ENCODE measurements around the gene KDM5C. TPM values are rescaled to one million over a fixed set of nuclear protein-coding genes. Genes with fewer than 3 reads are reported as not detected.

The KDM5C gene
- total and polyA plus RNA-seq, 11 donors, result 23.8 to 67.2 (median 34.3) TPM

GRCh38 chrX:53155512-53156206 is 69.3 kb downstream of the KDM5C start:
- Histone ChIP-seq H3K36me3 (no peaks in the 10 kb centered on the region), H3K4me3 (no peak overlapping the region), H3K27me3 (no peaks in the 10 kb centered on the region), H3K27ac (no peak overlapping the region), H3K4me1 (no peaks in the 10 kb centered on the region), H3K9me3 (no peaks in the 10 kb centered on the region)
- TF ChIP-seq, protein P1, sequence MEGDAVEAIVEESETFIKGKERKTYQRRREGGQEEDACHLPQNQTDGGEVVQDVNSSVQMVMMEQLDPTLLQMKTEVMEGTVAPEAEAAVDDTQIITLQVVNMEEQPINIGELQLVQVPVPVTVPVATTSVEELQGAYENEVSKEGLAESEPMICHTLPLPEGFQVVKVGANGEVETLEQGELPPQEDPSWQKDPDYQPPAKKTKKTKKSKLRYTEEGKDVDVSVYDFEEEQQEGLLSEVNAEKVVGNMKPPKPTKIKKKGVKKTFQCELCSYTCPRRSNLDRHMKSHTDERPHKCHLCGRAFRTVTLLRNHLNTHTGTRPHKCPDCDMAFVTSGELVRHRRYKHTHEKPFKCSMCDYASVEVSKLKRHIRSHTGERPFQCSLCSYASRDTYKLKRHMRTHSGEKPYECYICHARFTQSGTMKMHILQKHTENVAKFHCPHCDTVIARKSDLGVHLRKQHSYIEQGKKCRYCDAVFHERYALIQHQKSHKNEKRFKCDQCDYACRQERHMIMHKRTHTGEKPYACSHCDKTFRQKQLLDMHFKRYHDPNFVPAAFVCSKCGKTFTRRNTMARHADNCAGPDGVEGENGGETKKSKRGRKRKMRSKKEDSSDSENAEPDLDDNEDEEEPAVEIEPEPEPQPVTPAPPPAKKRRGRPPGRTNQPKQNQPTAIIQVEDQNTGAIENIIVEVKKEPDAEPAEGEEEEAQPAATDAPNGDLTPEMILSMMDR (IDR thresholded peaks at IDR 0.05), result no peak
- no peak for TF ChIP-seq POLR2A (IDR thresholded peaks at IDR 0.05)
- 81 to 95% (median 91%) methylated on average over 8 of the region's 8 CpGs for WGBS, 4 donors
- intact Hi-C loops (cut with DNase I), result no loop called here
- ATAC-seq, result no peak
- no peak for DNase-seq

DNA sequence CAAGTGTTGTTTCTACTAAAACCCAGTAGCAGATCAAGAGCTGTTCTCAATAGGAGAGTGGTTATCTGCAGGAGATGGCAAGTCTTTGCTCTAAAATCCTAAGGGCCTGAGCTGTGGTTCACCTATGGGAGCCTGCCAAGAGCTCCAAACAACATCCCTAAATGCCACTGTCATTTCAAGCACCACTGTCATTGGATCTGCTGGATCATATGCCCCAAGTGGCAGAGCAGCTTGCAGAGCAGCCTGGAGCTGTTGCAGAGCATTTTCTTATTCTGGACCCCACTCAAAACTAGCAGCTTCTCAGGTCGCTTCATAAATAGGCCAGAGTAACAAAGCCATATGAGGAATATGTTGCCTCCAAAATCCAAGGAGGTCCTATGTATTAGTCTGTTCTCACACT is 71.4 kb downstream of the KDM5C start:
- no peaks in the 10 kb centered on the region for H3K4me1 ChIP-seq
- DNase-seq (no peak), ATAC-seq (no peak)
- H3K4me3 ChIP-seq, result no peak overlapping the region
- no peaks in the 10 kb centered on the region for H3K36me3 ChIP-seq
- 69 to 94% (median 86%) methylated on average over 1 of the region's 1 CpG for WGBS, 4 donors
- intact Hi-C loops (cut with DNase I), result no loop called here
- H3K27ac ChIP-seq, result no peak overlapping the region
- H3K27me3 ChIP-seq, result no peaks in the 10 kb centered on the region
- TF ChIP-seq POLR2A (IDR thresholded peaks at IDR 0.05), result no peak
- TF ChIP-seq, protein P1 (IDR thresholded peaks at IDR 0.05), result no peak
- no peaks in the 10 kb centered on the region for H3K9me3 ChIP-seq

Small RNA genes lying within 50 kb of the gene (microRNA-seq; reads per million reads assigned to microRNA genes)
- gene MIR6894, result 1.8 to 5.6 (median 2.4) reads per million in 4 donors
- 0 to 0.83 (median 0.74) reads per million in 4 donors for gene MIR6895

Other genes starting within 250 kb of the KDM5C start
- gene GPR173, start 176.4 kb downstream of the KDM5C start, total RNA-seq, result 1 to 10 TPM in 4 of 9 donors, under 1 TPM in 5; 0.32 to 2.6 (median 0.75) TPM
- gene GPR173, start 176.4 kb downstream of the KDM5C start, polyA plus RNA-seq, result under 1 TPM; 0.38 to 0.75 TPM
- 10 to 100 TPM; 17.7 to 72.0 (median 26.2) TPM for gene TSPYL2, start 142.8 kb downstream of the KDM5C start, total RNA-seq
- gene TSPYL2, start 142.8 kb downstream of the KDM5C start, polyA plus RNA-seq, result 100 to 1,000 TPM in 1 of 2 donors, 10 to 100 TPM in 1; 29.7 to 167 TPM
- gene KANTR, start 131.1 kb downstream of the KDM5C start, total RNA-seq, result 1 to 10 TPM; 2.5 to 9.2 (median 6.4) TPM
- gene KANTR, start 131.1 kb downstream of the KDM5C start, polyA plus RNA-seq, result 1 to 10 TPM; 2.5 to 5.9 TPM
- 10 to 100 TPM; 10.2 to 16.4 (median 12.6) TPM for gene IQSEC2, start 56.4 kb upstream of the KDM5C start, total RNA-seq
- gene IQSEC2, start 56.4 kb upstream of the KDM5C start, polyA plus RNA-seq, result 10 to 100 TPM in 1 of 2 donors, 1 to 10 TPM in 1; 7.7 to 16.1 TPM
- gene SMC1A, start 197.4 kb upstream of the KDM5C start, total RNA-seq, result 10 to 100 TPM; 25.3 to 64.6 (median 36.4) TPM
- 10 to 100 TPM; 13.6 to 21.3 TPM for gene SMC1A, start 197.4 kb upstream of the KDM5C start, polyA plus RNA-seq
- gene RIBC1, start 197.7 kb upstream of the KDM5C start, total RNA-seq, result 1 to 10 TPM in 2 of 9 donors, under 1 TPM in 7; 0.28 to 1.7 (median 0.63) TPM
- gene RIBC1, start 197.7 kb upstream of the KDM5C start, polyA plus RNA-seq, result under 1 TPM; 0.50 to 0.61 TPM
- gene HSD17B10, start 209.2 kb upstream of the KDM5C start, total RNA-seq, result 100 to 1,000 TPM in 3 of 9 donors, 10 to 100 TPM in 6; 49.7 to 118 (median 93.2) TPM
- 100 to 1,000 TPM in 1 of 2 donors, 10 to 100 TPM in 1; 94.3 to 169 TPM for gene HSD17B10, start 209.2 kb upstream of the KDM5C start, polyA plus RNA-seq

Data from heart left ventricle (tissue), 16 donors.